CD4-positive, alpha-beta T cell treated with Interleukin-2 at 100 ng/mL for 4 hours (primary cell): ENCODE measurements around the gene PRKG2.

Experiments used
- DNase-seq: peaks from one replicate; pipeline ENCODE4 v3.0.0-alpha.2; 2020; ENCODE audit warnings: low spot score

PRKG2 gene

DNA sequence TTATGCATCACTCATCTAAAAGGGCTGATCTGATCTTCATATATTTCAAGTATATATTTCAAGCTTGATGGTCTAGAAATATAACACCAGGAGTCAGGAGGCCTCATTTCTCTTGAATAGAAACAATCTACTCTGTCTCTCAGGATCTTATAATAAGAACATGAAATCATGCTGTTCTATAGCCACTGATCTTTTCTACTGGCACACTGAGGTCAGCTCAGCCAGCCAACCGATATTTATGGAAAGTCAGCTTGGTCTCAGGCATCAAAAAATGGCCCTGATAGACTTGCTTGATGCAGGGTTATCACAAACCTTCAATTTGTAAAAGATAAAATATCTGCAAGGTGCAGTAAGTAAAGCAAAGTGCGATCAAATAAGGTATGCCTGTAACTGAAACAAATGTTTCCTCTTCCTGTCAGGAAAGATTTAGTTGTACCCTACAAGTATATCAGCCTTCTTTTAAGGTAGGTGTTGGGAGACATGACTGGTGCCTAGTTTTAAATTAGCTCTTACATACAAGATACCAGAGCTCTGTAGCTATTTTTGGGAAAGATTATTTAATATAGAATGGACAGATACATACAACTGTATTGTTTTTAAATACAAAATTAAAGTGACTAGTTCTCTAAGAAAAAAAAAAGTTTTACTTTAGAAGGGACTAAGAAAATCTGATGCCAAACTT is 121.2 kb downstream of the PRKG2 start:
- DNase-seq, result no peak

DNA sequence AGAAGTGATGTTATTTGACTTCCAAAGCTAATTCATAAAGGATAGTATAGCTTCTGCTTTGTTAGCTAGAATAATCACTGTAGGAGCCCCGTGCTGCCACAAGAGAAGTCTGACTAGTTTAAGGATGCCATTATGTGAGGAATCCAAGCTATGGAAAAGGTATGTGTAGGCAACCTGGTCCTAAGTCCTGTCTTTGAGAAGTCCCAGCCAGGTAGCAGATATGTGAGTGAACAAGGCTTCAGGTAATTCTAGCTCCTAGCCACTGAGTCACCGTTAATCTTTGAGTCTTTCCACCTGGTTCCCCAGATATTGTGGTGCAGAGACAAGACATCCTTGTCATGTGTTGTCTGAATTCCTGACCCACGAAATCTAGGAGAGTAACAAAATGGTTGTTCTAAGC is 129.0 kb downstream of the PRKG2 start:
- DNase-seq, result no peak

DNA sequence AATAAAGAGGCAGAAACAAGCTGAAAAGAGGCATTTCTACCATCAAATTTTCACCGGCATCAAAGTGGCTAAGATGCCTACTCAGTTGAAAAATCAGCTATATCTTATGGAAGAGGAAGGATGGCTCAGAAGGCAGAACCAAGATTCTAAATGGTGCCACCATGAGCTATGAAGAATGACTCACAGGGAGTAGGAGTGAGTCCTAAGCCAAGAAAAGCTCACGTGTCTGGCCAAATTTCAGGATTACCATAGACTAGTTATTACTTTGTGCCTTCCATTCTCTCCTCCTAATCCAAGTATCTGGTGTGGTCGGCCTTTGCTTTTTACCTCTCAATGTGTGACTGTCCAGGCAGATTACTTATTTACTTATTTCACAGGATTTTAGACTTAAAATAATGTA is 129.7 kb downstream of the PRKG2 start:
- no peak for DNase-seq

GRCh38 chr4:81084634-81085033 is 130.4 kb downstream of the PRKG2 start:
- DNase-seq, result no peak

- DNase-seq, result no peak
These were observed 131.0 kb downstream of the PRKG2 start for GRCh38 chr4:81084029-81084428.

GRCh38 chr4:81081156-81081555 is 133.9 kb downstream of the PRKG2 start:
- DNase-seq, result no peak

- DNase-seq, result no peak
These were observed 144.0 kb downstream of the PRKG2 start for GRCh38 chr4:81071013-81071412.

- DNase-seq, result peak; percentile 73
These were observed 145.2 kb downstream of the PRKG2 start for GRCh38 chr4:81069706-81070331.

- no peak for DNase-seq
These were observed 149.6 kb downstream of the PRKG2 start for GRCh38 chr4:81065446-81065845.

DNA sequence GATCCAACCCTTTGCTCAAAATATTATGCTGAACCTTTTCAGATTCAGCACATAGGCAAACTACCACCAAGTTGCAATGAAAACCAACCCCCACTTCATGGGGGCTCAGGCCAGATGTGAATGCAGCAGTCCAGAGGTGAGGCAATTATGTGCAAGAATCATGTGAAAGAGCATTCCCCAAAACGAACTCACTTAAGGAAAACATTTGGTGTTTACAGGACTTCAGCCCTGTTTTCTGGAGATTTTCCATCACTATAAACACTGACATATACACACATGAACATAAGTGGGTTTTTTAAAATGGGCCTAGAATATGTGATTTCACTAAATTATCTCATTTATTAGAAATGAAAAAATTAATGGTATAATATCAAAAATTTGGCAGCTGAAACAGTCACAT is 153.0 kb downstream of the PRKG2 start:
- DNase-seq, result no peak

GRCh38 chr4:81061344-81061730 is 153.7 kb downstream of the PRKG2 start:
- no peak for DNase-seq

- DNase-seq, result no peak
These were observed 154.3 kb downstream of the PRKG2 start for GRCh38 chr4:81060587-81061343.

GRCh38 chr4:81058621-81059020 is 156.4 kb downstream of the PRKG2 start:
- DNase-seq, result no peak

GRCh38 chr4:81052119-81053068 is 162.6 kb downstream of the PRKG2 start:
- peak; percentile 27 for DNase-seq

GRCh38 chr4:81049907-81050306 is 165.1 kb downstream of the PRKG2 start:
- no peak for DNase-seq

GRCh38 chr4:81049330-81049729 is 165.7 kb downstream of the PRKG2 start:
- DNase-seq, result no peak

- DNase-seq, result no peak
These were observed 172.2 kb downstream of the PRKG2 start for GRCh38 chr4:81042578-81043365.

DNA sequence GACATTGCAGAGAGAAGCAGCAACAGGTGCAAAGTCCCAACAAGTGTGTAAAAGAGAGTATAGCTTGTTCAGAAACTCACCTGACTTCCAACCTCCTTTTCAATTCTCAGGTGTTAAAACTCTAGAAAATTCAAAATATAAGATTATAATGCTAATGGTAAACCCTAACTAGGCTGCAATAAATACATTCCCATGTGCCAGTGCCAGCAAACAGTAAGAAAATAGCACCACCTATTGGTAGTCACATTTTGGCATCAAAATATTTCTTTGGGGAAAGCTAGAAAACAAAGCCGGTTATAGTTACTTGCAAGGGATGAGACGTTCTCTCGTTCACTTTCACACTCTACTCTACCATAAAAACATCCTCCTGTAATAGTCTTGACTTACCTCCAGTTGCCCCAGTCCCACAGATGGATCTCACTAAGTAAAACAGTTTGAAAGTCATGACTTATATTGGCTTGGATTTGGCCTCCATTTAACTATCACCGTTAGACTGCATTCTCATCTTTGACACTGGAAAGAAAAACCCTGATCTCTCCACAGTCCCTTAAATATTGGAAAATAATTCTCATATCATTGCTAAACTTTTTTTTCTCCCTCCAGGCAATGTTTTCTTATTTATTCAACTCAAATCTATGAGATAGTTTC is 174.9 kb downstream of the PRKG2 start:
- DNase-seq, result peak; percentile 45

GRCh38 chr4:81039351-81039972 is 175.6 kb downstream of the PRKG2 start:
- DNase-seq, result no peak

GRCh38 chr4:81038636-81039350 is 176.2 kb downstream of the PRKG2 start:
- no peak for DNase-seq
